Activated naive CD8-positive, alpha-beta T cell treated with anti-CD3 and anti-CD28 coated beads, Interleukin-2, amount 10 ng/mL, durations not matched to agents 7 days and 5 days (primary cell): ENCODE measurements around the gene KLRC4. TPM values are rescaled to one million over a fixed set of nuclear protein-coding genes. Genes with fewer than 3 reads are reported as not detected.
"Not testable (repeated sequence)": the region's sequence is repeated elsewhere in the genome, so short reads cannot be mapped to it uniquely, and the experiment has no call there.

ENCODE experiments used
- ATAC-seq: fragments of 150-1000 bp; cut with Tn5 transposase; one replicate; pipeline ENCODE4 v1.10.0; 2021; ENCODE audit warnings: low read depth, moderate library complexity
- POLR2A ChIA-PET: fragments of 350-600 bp; sonication (Branson Sonifier 250); formaldehyde crosslinking; loops from one replicate; lab custom pipeline; 2021; ENCODE audit warnings: antibody characterized with exemption; lab: Charles Lee
- DNase-seq: peaks from one replicate; pipeline ENCODE4 v3.0.0; 2021
- H3K27ac Mint-ChIP-seq: one replicate; pipeline ENCODE4 v1.8.0; 2022; ENCODE audit warnings: mild to moderate bottlenecking, mixed read lengths
- H3K27me3 Mint-ChIP-seq: one replicate; pipeline ENCODE4 v1.8.0; 2022; ENCODE audit warnings: mild to moderate bottlenecking, moderate library complexity, mixed read lengths
- H3K36me3 Mint-ChIP-seq: one replicate; pipeline ENCODE4 v1.8.0; 2021; ENCODE audit warnings: mild to moderate bottlenecking, mixed read lengths
- H3K4me1 Mint-ChIP-seq: one replicate; pipeline ENCODE4 v1.8.0; 2021; ENCODE audit warnings: mixed read lengths
- H3K4me3 Mint-ChIP-seq: one replicate; pipeline ENCODE4 v1.8.0; 2022; ENCODE audit warnings: mild to moderate bottlenecking, moderate library complexity, mixed read lengths
- H3K9me3 Mint-ChIP-seq: one replicate; pipeline ENCODE4 v1.8.0; 2021; ENCODE audit warnings: mixed read lengths
- total RNA-seq, 2 experiments: library from RNA; stranded (reverse); gene quantifications; one replicate each; pipeline ENCODE4 v1.2.3, GENCODE V29; 2021

The KLRC4 gene
- total RNA-seq, 2 experiments from 2014 or later: 37.8 to 38.4 TPM

GRCh38 chr12:10424260-10424899 is 14.8 kb upstream of the KLRC4 start:
- POLR2A ChIA-PET, H3K4me3 Mint-ChIP-seq, DNase-seq, H3K27me3 Mint-ChIP-seq, H3K4me1 Mint-ChIP-seq, H3K36me3 Mint-ChIP-seq, H3K27ac Mint-ChIP-seq, H3K9me3 Mint-ChIP-seq, ATAC-seq: not testable (repeated sequence)

GRCh38 chr12:10422159-10422558 is 12.6 kb upstream of the KLRC4 start:
- H3K9me3 Mint-ChIP-seq, H3K36me3 Mint-ChIP-seq, POLR2A ChIA-PET: not testable (repeated sequence)

GRCh38 chr12:10420334-10420733 is 10.8 kb upstream of the KLRC4 start, which contains the start of gene KLRC3:
KLRC3 (minus strand) TSS chr12:10420595; CDS start chr12:10420550, 45 bp downstream.
- ATAC-seq, H3K27ac Mint-ChIP-seq, H3K9me3 Mint-ChIP-seq, H3K36me3 Mint-ChIP-seq, POLR2A ChIA-PET, H3K4me1 Mint-ChIP-seq, DNase-seq, H3K27me3 Mint-ChIP-seq: not testable (repeated sequence)
- H3K4me3 Mint-ChIP-seq: peak within 1 kb of the TSS; percentile 54

More at GRCh38 chr12:10422159-10422558, 12.6 kb upstream of the KLRC4 start:
- H3K27me3 Mint-ChIP-seq, H3K4me3 Mint-ChIP-seq, DNase-seq, H3K27ac Mint-ChIP-seq, H3K4me1 Mint-ChIP-seq: not testable (repeated sequence)
- ATAC-seq: peak; percentile 63

- DNase-seq: no peak
- POLR2A ChIA-PET: interaction anchor here (0.9 to 1.6 kb wide), 6 partner anchors 14 to 146 kb away, joined by 3 to 7 read pairs (median 4); no protein-coding TSS in a partner anchor
- Mint-ChIP-seq H3K27ac (peak overlapping the region; percentile 88), H3K27me3 (no peaks in the 10 kb centered on the region), H3K9me3 (peaks cover 4% of the 10 kb centered on the region), H3K36me3 (peaks cover 16% of the 10 kb centered on the region), H3K4me1 (peaks cover 34% of the 10 kb centered on the region), H3K4me3 (peak overlapping the region; percentile 79)
- no peak for ATAC-seq
Observed at GRCh38 chr12:10408842-10409241, 715 bp downstream of the KLRC4 start.

GRCh38 chr12:10406725-10407124 is 2.8 kb downstream of the KLRC4 start:
- Mint-ChIP-seq H3K4me3 (peak overlapping the region; percentile 91), H3K4me1 (peaks cover 40% of the 10 kb centered on the region), H3K27me3 (no peaks in the 10 kb centered on the region), H3K36me3 (peaks cover 16% of the 10 kb centered on the region), H3K9me3 (peaks cover 2% of the 10 kb centered on the region), H3K27ac (peak overlapping the region; percentile 87)
- ATAC-seq (peak; percentile 7), DNase-seq (peak; percentile 39)
- POLR2A ChIA-PET: interaction anchor here (0.9 to 2.7 kb wide), 10 partner anchors 9 to 153 kb away, joined by 3 to 13 read pairs (median 8); no protein-coding TSS in a partner anchor

- H3K4me1 Mint-ChIP-seq: peaks cover 44% of the 10 kb centered on the region
- DNase-seq: no peak
- ATAC-seq: peak; percentile 35
- peaks cover 21% of the 10 kb centered on the region for H3K36me3 Mint-ChIP-seq
- POLR2A ChIA-PET: interaction anchor here (0.5 to 2.7 kb wide), 6 partner anchors 9 to 158 kb away, joined by 3 to 13 read pairs (median 4); no protein-coding TSS in a partner anchor
- H3K27ac Mint-ChIP-seq: no peak overlapping the region
- peak overlapping the region; percentile 75 for H3K4me3 Mint-ChIP-seq
- peaks cover 2% of the 10 kb centered on the region for H3K9me3 Mint-ChIP-seq
- H3K27me3 Mint-ChIP-seq: no peaks in the 10 kb centered on the region
Observed at GRCh38 chr12:10405294-10405693, 4.3 kb downstream of the KLRC4 start.

- POLR2A ChIA-PET: interaction anchor here (0.5 to 1.6 kb wide), 6 partner anchors 9 to 644 kb away, joined by 3 to 9 read pairs (median 3); partner anchors contain the start of gene CD69
- Mint-ChIP-seq H3K27ac (peak overlapping the region; percentile 47), H3K4me1 (peaks cover 48% of the 10 kb centered on the region), H3K36me3 (peaks cover 21% of the 10 kb centered on the region), H3K9me3 (peaks cover 2% of the 10 kb centered on the region), H3K27me3 (no peaks in the 10 kb centered on the region), H3K4me3 (peak overlapping the region; percentile 75)
- DNase-seq: no peak
- ATAC-seq: no peak
Observed at GRCh38 chr12:10404798-10405197, 4.8 kb downstream of the KLRC4 start.

- ATAC-seq (peak; percentile 45), DNase-seq (no peak)
- no peaks in the 10 kb centered on the region for H3K27me3 Mint-ChIP-seq
- H3K9me3 Mint-ChIP-seq: peaks cover 2% of the 10 kb centered on the region
- peaks cover 23% of the 10 kb centered on the region for H3K36me3 Mint-ChIP-seq
- POLR2A ChIA-PET: interaction anchor here (0.8 to 1.1 kb wide), 2 partner anchors 32 to 159 kb away, joined by 3 read pairs; no protein-coding TSS in a partner anchor
- peak overlapping the region; percentile 76 for H3K4me3 Mint-ChIP-seq
- peaks cover 47% of the 10 kb centered on the region for H3K4me1 Mint-ChIP-seq
- peak overlapping the region; percentile 67 for H3K27ac Mint-ChIP-seq
Observed at GRCh38 chr12:10400829-10401228, 8.7 kb downstream of the KLRC4 start.

GRCh38 chr12:10398168-10398567 is 11.4 kb downstream of the KLRC4 start:
- H3K4me1 Mint-ChIP-seq: peaks cover 58% of the 10 kb centered on the region
- peaks cover 14% of the 10 kb centered on the region for H3K36me3 Mint-ChIP-seq
- peak overlapping the region; percentile 70 for H3K4me3 Mint-ChIP-seq
- ATAC-seq (no peak), DNase-seq (no peak)
- POLR2A ChIA-PET: interaction anchor here (1.9 to 8.4 kb wide), 5 partner anchors 9 to 163 kb away, joined by 4 to 117 read pairs (median 10); no protein-coding TSS in a partner anchor
- no peaks in the 10 kb centered on the region for H3K27me3 Mint-ChIP-seq
- no peaks in the 10 kb centered on the region for H3K9me3 Mint-ChIP-seq
- H3K27ac Mint-ChIP-seq: peak overlapping the region; percentile 79

GRCh38 chr12:10397296-10397695 is 12.3 kb downstream of the KLRC4 start:
- POLR2A ChIA-PET: interaction anchor here (1.4 to 8.4 kb wide), 7 partner anchors 10 to 164 kb away, joined by 4 to 117 read pairs (median 10); no protein-coding TSS in a partner anchor
- peak overlapping the region; percentile 77 for H3K27ac Mint-ChIP-seq
- no peaks in the 10 kb centered on the region for H3K27me3 Mint-ChIP-seq
- H3K9me3 Mint-ChIP-seq: no peaks in the 10 kb centered on the region
- peak overlapping the region; percentile 70 for H3K4me3 Mint-ChIP-seq
- peaks cover 63% of the 10 kb centered on the region for H3K4me1 Mint-ChIP-seq
- peaks cover 11% of the 10 kb centered on the region for H3K36me3 Mint-ChIP-seq
- ATAC-seq (peak; percentile 8), DNase-seq (no peak)

- Mint-ChIP-seq H3K4me3 (peak overlapping the region; percentile 18), H3K4me1 (peaks cover 62% of the 10 kb centered on the region), H3K27ac (peak overlapping the region; percentile 54)
- DNase-seq, ATAC-seq, H3K27me3 Mint-ChIP-seq, H3K9me3 Mint-ChIP-seq, H3K36me3 Mint-ChIP-seq: not testable (repeated sequence)
- POLR2A ChIA-PET: interaction anchor here (0.7 to 8.4 kb wide), 13 partner anchors 8 to 528 kb away, joined by 3 to 117 read pairs (median 5); partner anchors contain the start of gene KLRC4
Observed at GRCh38 chr12:10396176-10396575, 13.4 kb downstream of the KLRC4 start.

GRCh38 chr12:10395390-10395998 is 14.1 kb downstream of the KLRC4 start:
- peak; percentile 55 for ATAC-seq
- peak; percentile 35 for DNase-seq
- Mint-ChIP-seq H3K27ac (peak overlapping the region; percentile 94), H3K4me1 (peaks cover 60% of the 10 kb centered on the region), H3K9me3 (no peaks in the 10 kb centered on the region), H3K36me3 (peaks cover 4% of the 10 kb centered on the region), H3K27me3 (no peaks in the 10 kb centered on the region), H3K4me3 (peak overlapping the region; percentile 69)
- POLR2A ChIA-PET: interaction anchor here (0.7 to 8.4 kb wide), 11 partner anchors 9 to 639 kb away, joined by 3 to 117 read pairs (median 5); partner anchors contain the start of gene KLRC4
